Activated CD4-positive, alpha-beta T cell treated with anti-CD3 and anti-CD28 coated beads, Interleukin-2, amount 10 ng/mL, durations not matched to agents 7 days and 5 days (primary cell): ENCODE data around the gene CD19. TPM values are rescaled to one million over a fixed set of nuclear protein-coding genes. Genes with fewer than 3 reads are reported as not detected.
"Not testable (repeated sequence)": the region's sequence is repeated elsewhere in the genome, so short reads cannot be mapped to it uniquely, and the experiment has no call there.

Experiments
- CTCF ChIA-PET: fragments of 350-600 bp; sonication (Branson Sonifier 250); formaldehyde crosslinking; loops from one replicate; lab custom pipeline; 2021; ENCODE audit warnings: antibody characterized with exemption; lab: Charles Lee
- POLR2A ChIA-PET: fragments of 350-600 bp; sonication (Branson Sonifier 250); formaldehyde crosslinking; loops from one replicate; lab custom pipeline; 2021; ENCODE audit warnings: antibody characterized with exemption; lab: Charles Lee
- DNase-seq: peaks from one replicate; pipeline ENCODE4 v3.0.0-alpha.2; 2020
- H3K27ac Mint-ChIP-seq: one replicate; pipeline ENCODE4 v1.8.0; 2021; ENCODE audit warnings: mild to moderate bottlenecking, moderate library complexity, mixed read lengths
- H3K27me3 Mint-ChIP-seq: one replicate; pipeline ENCODE4 v1.8.0; 2021; ENCODE audit warnings: mixed read lengths
- H3K36me3 Mint-ChIP-seq: one replicate; pipeline ENCODE4 v1.8.0; 2021; ENCODE audit warnings: low read depth, mixed read lengths
- H3K4me1 Mint-ChIP-seq: one replicate; pipeline ENCODE4 v1.8.0; 2021; ENCODE audit warnings: mixed read lengths
- H3K4me3 Mint-ChIP-seq: one replicate; pipeline ENCODE4 v1.8.0; 2021; ENCODE audit warnings: mild to moderate bottlenecking, moderate library complexity, mixed read lengths
- H3K9me3 Mint-ChIP-seq: one replicate; pipeline ENCODE4 v1.8.0; 2021; ENCODE audit warnings: mixed read lengths
- total RNA-seq, 2 experiments: library from RNA; stranded (reverse); gene quantifications; one replicate each; pipeline ENCODE4 v1.2.3, GENCODE V29; 2021

The CD19 gene
- under 1 TPM in 1 of 2 experiments, not detected in 1; 0.12 TPM for total RNA-seq

- Mint-ChIP-seq H3K27ac (peak within 1 kb of the TSS; percentile 73), H3K27me3 (no peaks in the 10 kb centered on the region), H3K9me3 (no peaks in the 10 kb centered on the region), H3K4me1 (peaks cover 34% of the 10 kb centered on the region), H3K4me3 (no peak within 1 kb of the TSS), H3K36me3 (no peaks in the 10 kb centered on the region)
- ChIA-PET CTCF (interaction anchor here (1.5 to 3.6 kb wide), 2 partner anchors 13 to 14 kb away, joined by 4 to 30 read pairs; no protein-coding TSS in a partner anchor), POLR2A (no interaction called here)
- DNase-seq: no peak
Observed at GRCh38 chr16:28931801-28932225, at the start of gene CD19. Gene CD19, plus strand, starts transcription at chr16:28931971. Its CDS starts 30 bp downstream, at chr16:28932001.

GRCh38 chr16:28882551-28883160 is 49.1 kb upstream of the CD19 start:
- Mint-ChIP-seq H3K36me3 (no peaks in the 10 kb centered on the region), H3K27ac (no peak overlapping the region), H3K9me3 (no peaks in the 10 kb centered on the region), H3K4me1 (peaks cover 26% of the 10 kb centered on the region), H3K27me3 (peaks cover 1% of the 10 kb centered on the region), H3K4me3 (no peak overlapping the region)
- ChIA-PET CTCF (no interaction called here), POLR2A (interaction anchor here (0.7 kb wide), 1 partner anchor 26 kb away, joined by 3 read pairs; no protein-coding TSS in a partner anchor)
- DNase-seq: no peak

- no peak for DNase-seq
- Mint-ChIP-seq H3K4me3 (no peak overlapping the region), H3K27ac (no peak overlapping the region), H3K4me1 (peaks cover 21% of the 10 kb centered on the region), H3K27me3 (peaks cover 1% of the 10 kb centered on the region), H3K36me3 (no peaks in the 10 kb centered on the region), H3K9me3 (no peaks in the 10 kb centered on the region)
- ChIA-PET POLR2A (interaction anchor here (0.7 kb wide), 1 partner anchor 26 kb away, joined by 3 read pairs; no protein-coding TSS in a partner anchor), CTCF (no interaction called here)
Observed at GRCh38 chr16:28883221-28883996, 48.4 kb upstream of the CD19 start.

- POLR2A ChIA-PET: no interaction called here
- no peak overlapping the region for H3K27ac Mint-ChIP-seq
- H3K27me3 Mint-ChIP-seq: peaks cover 1% of the 10 kb centered on the region
- CTCF ChIA-PET: no interaction called here
- no peaks in the 10 kb centered on the region for H3K9me3 Mint-ChIP-seq
- H3K36me3 Mint-ChIP-seq: no peaks in the 10 kb centered on the region
- no peak for DNase-seq
- peaks cover 16% of the 10 kb centered on the region for H3K4me1 Mint-ChIP-seq
- H3K4me3 Mint-ChIP-seq: no peak overlapping the region
Observed at GRCh38 chr16:28884045-28884444, 47.7 kb upstream of the CD19 start.

- no peaks in the 10 kb centered on the region for H3K27me3 Mint-ChIP-seq
- no peak overlapping the region for H3K4me3 Mint-ChIP-seq
- no peak for DNase-seq
- H3K9me3 Mint-ChIP-seq: no peaks in the 10 kb centered on the region
- H3K4me1 Mint-ChIP-seq: no peaks in the 10 kb centered on the region
- no peak overlapping the region for H3K27ac Mint-ChIP-seq
- POLR2A ChIA-PET: no interaction called here
- no peaks in the 10 kb centered on the region for H3K36me3 Mint-ChIP-seq
- CTCF ChIA-PET: interaction anchor here (0.6 to 2.2 kb wide), 6 partner anchors 9 to 459 kb away, joined by 3 to 7 read pairs (median 6); no protein-coding TSS in a partner anchor
Observed at GRCh38 chr16:28886945-28887344, 44.8 kb upstream of the CD19 start.

GRCh38 chr16:28890355-28890754 is 41.4 kb upstream of the CD19 start:
- H3K36me3 Mint-ChIP-seq: not testable (repeated sequence)

GRCh38 chr16:28891964-28892890 is 39.5 kb upstream of the CD19 start:
- H3K4me3 Mint-ChIP-seq: no peak overlapping the region
- no peaks in the 10 kb centered on the region for H3K9me3 Mint-ChIP-seq
- no peak overlapping the region for H3K27ac Mint-ChIP-seq
- H3K27me3 Mint-ChIP-seq: no peaks in the 10 kb centered on the region
- CTCF ChIA-PET: no interaction called here
- H3K4me1 Mint-ChIP-seq: no peaks in the 10 kb centered on the region
- H3K36me3 Mint-ChIP-seq: no peaks in the 10 kb centered on the region
- POLR2A ChIA-PET: no interaction called here
- no peak for DNase-seq

More at GRCh38 chr16:28890355-28890754, 41.4 kb upstream of the CD19 start:
- H3K9me3 Mint-ChIP-seq, DNase-seq, H3K4me1 Mint-ChIP-seq, H3K27me3 Mint-ChIP-seq, H3K27ac Mint-ChIP-seq, POLR2A ChIA-PET, H3K4me3 Mint-ChIP-seq: not testable (repeated sequence)
- CTCF ChIA-PET: interaction anchor here (0.6 to 2.0 kb wide), 3 partner anchors 10 to 33 kb away, joined by 3 to 6 read pairs (median 6); no protein-coding TSS in a partner anchor

- H3K27me3 Mint-ChIP-seq: no peaks in the 10 kb centered on the region
- H3K4me3 Mint-ChIP-seq: no peak overlapping the region
- POLR2A ChIA-PET: interaction anchor here (0.6 kb wide), 1 partner anchor 399 kb away, joined by 3 read pairs; no protein-coding TSS in a partner anchor
Observed at GRCh38 chr16:28893291-28893690, 38.5 kb upstream of the CD19 start.

GRCh38 chr16:28895609-28896008 is 36.2 kb upstream of the CD19 start:
- no peak for DNase-seq
- no peaks in the 10 kb centered on the region for H3K27me3 Mint-ChIP-seq
- ChIA-PET CTCF (interaction anchor here (0.9 to 1.4 kb wide), 2 partner anchors 10 to 76 kb away, joined by 4 to 6 read pairs; no protein-coding TSS in a partner anchor), POLR2A (no interaction called here)
- H3K9me3 Mint-ChIP-seq: no peaks in the 10 kb centered on the region
- H3K36me3 Mint-ChIP-seq: no peaks in the 10 kb centered on the region
- no peak overlapping the region for H3K4me3 Mint-ChIP-seq
- H3K4me1 Mint-ChIP-seq: peaks cover 2% of the 10 kb centered on the region
- H3K27ac Mint-ChIP-seq: peak overlapping the region; percentile 25

More at GRCh38 chr16:28893291-28893690, 38.5 kb upstream of the CD19 start:
- Mint-ChIP-seq H3K4me1 (no peaks in the 10 kb centered on the region), H3K27ac (no peak overlapping the region), H3K9me3 (no peaks in the 10 kb centered on the region), H3K36me3 (no peaks in the 10 kb centered on the region)
- no peak for DNase-seq
- CTCF ChIA-PET: interaction anchor here (0.6 kb wide), 2 partner anchors 51 to 58 kb away, joined by 3 read pairs; partner anchors contain the start of gene NFATC2IP

GRCh38 chr16:28897826-28898225 is 33.9 kb upstream of the CD19 start:
- ChIA-PET CTCF (interaction anchor here (0.5 to 1.7 kb wide), 3 partner anchors 9 to 910 kb away, joined by 3 read pairs; no protein-coding TSS in a partner anchor), POLR2A (no interaction called here)
- H3K36me3 Mint-ChIP-seq: no peaks in the 10 kb centered on the region
- no peaks in the 10 kb centered on the region for H3K9me3 Mint-ChIP-seq
- H3K4me3 Mint-ChIP-seq: no peak overlapping the region
- H3K27ac Mint-ChIP-seq: no peak overlapping the region
- peaks cover 4% of the 10 kb centered on the region for H3K4me1 Mint-ChIP-seq
- no peaks in the 10 kb centered on the region for H3K27me3 Mint-ChIP-seq
- DNase-seq: no peak

- no peak for DNase-seq
- peaks cover 4% of the 10 kb centered on the region for H3K4me1 Mint-ChIP-seq
- POLR2A ChIA-PET: no interaction called here
- CTCF ChIA-PET: interaction anchor here (1.1 to 1.7 kb wide), 2 partner anchors 9 to 910 kb away, joined by 3 read pairs; no protein-coding TSS in a partner anchor
- no peak overlapping the region for H3K4me3 Mint-ChIP-seq
- no peaks in the 10 kb centered on the region for H3K27me3 Mint-ChIP-seq
- no peak overlapping the region for H3K27ac Mint-ChIP-seq
- H3K9me3 Mint-ChIP-seq: no peaks in the 10 kb centered on the region
- no peaks in the 10 kb centered on the region for H3K36me3 Mint-ChIP-seq
Observed at GRCh38 chr16:28898266-28898665, 33.5 kb upstream of the CD19 start.

GRCh38 chr16:28898942-28899341 is 32.8 kb upstream of the CD19 start:
- DNase-seq: no peak
- no peak overlapping the region for H3K27ac Mint-ChIP-seq
- H3K4me3 Mint-ChIP-seq: no peak overlapping the region
- H3K27me3 Mint-ChIP-seq: no peaks in the 10 kb centered on the region
- H3K36me3 Mint-ChIP-seq: no peaks in the 10 kb centered on the region
- POLR2A ChIA-PET: no interaction called here
- no peaks in the 10 kb centered on the region for H3K9me3 Mint-ChIP-seq
- CTCF ChIA-PET: interaction anchor here (0.7 kb wide), 1 partner anchor 24 kb away, joined by 4 read pairs; no protein-coding TSS in a partner anchor
- H3K4me1 Mint-ChIP-seq: peaks cover 4% of the 10 kb centered on the region
